Measurements from ENCODE around the gene DEPP1. TPM values are rescaled to one million over a fixed set of nuclear protein-coding genes. Genes with fewer than 3 reads are reported as not detected.
A peak's percentile ranks its signal among the peaks of the same experiment; 100 is the strongest.

DEPP1 gene
- total RNA-seq, 2 experiments from 2014 or later = not detected

GRCh38 chr10:44992732-44993225 lies 14.2 kb upstream of the DEPP1 start:
- Mint-ChIP-seq H3K27ac (no peak overlapping the region), H3K4me1 (ENCODE audit: low read depth) (peaks cover 31% of the 10 kb centered on the region), H3K36me3 (ENCODE audit: low read depth) (no peaks in the 10 kb centered on the region), H3K9me3 (ENCODE audit: insufficient read depth) (no peaks in the 10 kb centered on the region), H3K27me3 (ENCODE audit: low read depth) (peaks cover 2% of the 10 kb centered on the region), H3K4me3 (no peak overlapping the region)
- ChIA-PET POLR2A (no interaction called here), CTCF (no interaction called here)
- DNase-seq (peak; percentile 5), ATAC-seq (no peak)

- DNase-seq (no peak), ATAC-seq (no peak)
- Mint-ChIP-seq H3K9me3 (ENCODE audit: insufficient read depth) (no peaks in the 10 kb centered on the region), H3K27ac (no peak overlapping the region), H3K4me3 (no peak overlapping the region), H3K4me1 (ENCODE audit: low read depth) (peaks cover 28% of the 10 kb centered on the region), H3K27me3 (ENCODE audit: low read depth) (peaks cover 2% of the 10 kb centered on the region), H3K36me3 (ENCODE audit: low read depth) (no peaks in the 10 kb centered on the region)
- ChIA-PET CTCF (interaction anchor here (1.1 kb wide), 1 partner anchor 9 kb away, joined by 3 read pairs; no protein-coding TSS in a partner anchor), POLR2A (no interaction called here)
Observed at GRCh38 chr10:44992070-44992731, 13.6 kb upstream of the DEPP1 start.

GRCh38 chr10:44991571-44991970 lies 13.0 kb upstream of the DEPP1 start:
- Mint-ChIP-seq H3K4me1 (ENCODE audit: low read depth) (peaks cover 22% of the 10 kb centered on the region), H3K36me3 (ENCODE audit: low read depth) (no peaks in the 10 kb centered on the region), H3K27ac (no peak overlapping the region), H3K27me3 (ENCODE audit: low read depth) (peaks cover 2% of the 10 kb centered on the region), H3K4me3 (no peak overlapping the region), H3K9me3 (ENCODE audit: insufficient read depth) (no peaks in the 10 kb centered on the region)
- CTCF ChIA-PET = interaction anchor here (1.1 kb wide), 1 partner anchor 10 kb away, joined by 3 read pairs; no protein-coding TSS in a partner anchor
- no peak for ATAC-seq
- POLR2A ChIA-PET = no interaction called here
- DNase-seq = no peak

DNA sequence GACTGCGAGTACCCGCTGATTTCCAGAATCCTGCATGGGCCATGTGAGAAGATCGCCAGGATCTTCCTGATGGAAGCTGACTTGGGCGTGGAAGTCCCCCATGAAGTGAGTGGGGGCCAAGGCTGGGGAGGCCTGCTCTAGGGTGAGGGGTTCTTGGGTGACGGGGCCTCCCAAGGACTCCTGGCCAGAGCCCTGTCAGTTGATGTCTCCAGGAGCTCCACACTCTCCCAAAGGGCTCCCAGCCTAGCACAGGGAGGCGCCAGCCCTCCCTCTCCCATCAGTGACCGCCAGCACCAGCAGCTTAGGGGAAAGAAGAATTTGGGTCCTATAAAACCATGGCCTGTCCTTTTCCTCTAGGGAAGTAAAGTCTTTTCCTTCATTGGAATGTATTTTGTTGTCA lies 12.4 kb upstream of the DEPP1 start:
- Mint-ChIP-seq H3K36me3 (ENCODE audit: low read depth) (no peaks in the 10 kb centered on the region), H3K27ac (no peak overlapping the region), H3K27me3 (ENCODE audit: low read depth) (peaks cover 6% of the 10 kb centered on the region), H3K9me3 (ENCODE audit: insufficient read depth) (no peaks in the 10 kb centered on the region), H3K4me3 (no peak overlapping the region), H3K4me1 (ENCODE audit: low read depth) (peaks cover 16% of the 10 kb centered on the region)
- CTCF ChIA-PET = interaction anchor here (1.0 to 1.1 kb wide), 2 partner anchors 10 to 58 kb away, joined by 3 read pairs; no protein-coding TSS in a partner anchor
- POLR2A ChIA-PET = no interaction called here
- DNase-seq (no peak), ATAC-seq (no peak)

DNA sequence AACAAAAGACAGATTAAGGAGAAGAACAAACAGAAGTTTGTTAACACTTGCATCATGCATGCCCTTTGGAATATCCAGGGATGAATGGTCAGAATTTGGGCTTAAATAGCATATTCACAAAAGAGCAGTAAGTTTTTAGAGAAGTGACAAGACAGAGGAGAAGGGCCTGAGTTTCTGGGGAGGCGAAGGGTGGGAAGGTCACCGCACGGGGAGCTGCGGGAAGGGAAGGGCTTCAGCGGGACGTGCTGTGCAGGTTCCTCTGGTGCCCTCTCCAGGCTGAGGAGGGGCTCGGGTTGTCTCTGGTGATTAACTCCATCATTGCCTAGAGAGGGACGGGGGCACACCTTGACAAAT lies 11.7 kb upstream of the DEPP1 start:
- Mint-ChIP-seq H3K4me1 (ENCODE audit: low read depth) (peaks cover 9% of the 10 kb centered on the region), H3K27ac (no peak overlapping the region), H3K9me3 (ENCODE audit: insufficient read depth) (no peaks in the 10 kb centered on the region), H3K4me3 (no peak overlapping the region), H3K36me3 (ENCODE audit: low read depth) (no peaks in the 10 kb centered on the region), H3K27me3 (ENCODE audit: low read depth) (peaks cover 11% of the 10 kb centered on the region)
- ATAC-seq (no peak), DNase-seq (peak; percentile 15)
- ChIA-PET POLR2A (no interaction called here), CTCF (interaction anchor here (1.0 kb wide), 1 partner anchor 57 kb away, joined by 3 read pairs; no protein-coding TSS in a partner anchor)

GRCh38 chr10:44989597-44990301 lies 11.1 kb upstream of the DEPP1 start:
- no peak for ATAC-seq
- CTCF ChIA-PET = interaction anchor here (1.0 to 1.3 kb wide), 2 partner anchors 20 to 57 kb away, joined by 3 to 4 read pairs; no protein-coding TSS in a partner anchor
- H3K36me3 Mint-ChIP-seq (ENCODE audit: low read depth) = no peaks in the 10 kb centered on the region

GRCh38 chr10:44988957-44989585 lies 10.5 kb upstream of the DEPP1 start:
- Mint-ChIP-seq H3K9me3 (ENCODE audit: insufficient read depth) (no peaks in the 10 kb centered on the region), H3K27ac (no peak overlapping the region), H3K4me1 (ENCODE audit: low read depth) (peaks cover under 1% of the 10 kb centered on the region), H3K36me3 (ENCODE audit: low read depth) (no peaks in the 10 kb centered on the region), H3K4me3 (no peak overlapping the region), H3K27me3 (ENCODE audit: low read depth) (peaks cover 11% of the 10 kb centered on the region)
- CTCF ChIA-PET = interaction anchor here (1.3 kb wide), 1 partner anchor 19 kb away, joined by 4 read pairs; no protein-coding TSS in a partner anchor
- ATAC-seq (no peak), DNase-seq (no peak)
- POLR2A ChIA-PET = no interaction called here

More at GRCh38 chr10:44989597-44990301, 11.1 kb upstream of the DEPP1 start:
- no peaks in the 10 kb centered on the region for H3K9me3 Mint-ChIP-seq (ENCODE audit: insufficient read depth)
- no peak overlapping the region for H3K4me3 Mint-ChIP-seq
- no peak for DNase-seq
- no peak overlapping the region for H3K27ac Mint-ChIP-seq
- H3K4me1 Mint-ChIP-seq (ENCODE audit: low read depth) = peaks cover 4% of the 10 kb centered on the region
- POLR2A ChIA-PET = no interaction called here
- peaks cover 11% of the 10 kb centered on the region for H3K27me3 Mint-ChIP-seq (ENCODE audit: low read depth)

- Mint-ChIP-seq H3K27ac (no peak overlapping the region), H3K4me1 (ENCODE audit: low read depth) (no peaks in the 10 kb centered on the region), H3K4me3 (no peak overlapping the region), H3K27me3 (ENCODE audit: low read depth) (peaks cover 11% of the 10 kb centered on the region), H3K9me3 (ENCODE audit: insufficient read depth) (no peaks in the 10 kb centered on the region), H3K36me3 (ENCODE audit: low read depth) (no peaks in the 10 kb centered on the region)
- ATAC-seq (no peak), DNase-seq (no peak)
- CTCF ChIA-PET = interaction anchor here (1.3 to 1.8 kb wide), 2 partner anchors 11 to 53 kb away, joined by 3 to 6 read pairs; no protein-coding TSS in a partner anchor
- POLR2A ChIA-PET = no interaction called here
Observed at GRCh38 chr10:44986670-44987069, 8.1 kb upstream of the DEPP1 start.

DNA sequence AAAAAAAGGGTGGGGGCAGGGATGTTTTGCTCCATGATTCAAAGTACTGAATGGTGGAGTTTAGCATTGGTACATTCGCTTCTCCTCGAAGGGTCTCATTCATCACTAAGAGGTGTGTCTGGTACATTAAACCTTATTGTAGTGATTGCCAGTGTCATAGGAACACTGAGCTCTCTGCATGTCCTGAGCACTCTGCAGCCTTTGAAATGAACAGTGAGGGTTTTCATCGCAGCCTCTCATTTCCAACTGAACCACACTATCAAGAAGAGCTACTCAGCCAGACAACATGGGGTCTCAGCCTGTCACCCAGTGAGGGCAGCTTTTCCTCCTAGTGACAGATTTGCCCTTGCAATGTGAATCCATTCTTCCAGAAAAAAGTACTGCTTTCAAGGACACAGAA lies 7.6 kb upstream of the DEPP1 start:
- H3K4me3 Mint-ChIP-seq = no peak overlapping the region
- ATAC-seq = no peak
- CTCF ChIA-PET = interaction anchor here (1.3 to 1.8 kb wide), 2 partner anchors 10 to 53 kb away, joined by 3 to 6 read pairs; no protein-coding TSS in a partner anchor

DNA sequence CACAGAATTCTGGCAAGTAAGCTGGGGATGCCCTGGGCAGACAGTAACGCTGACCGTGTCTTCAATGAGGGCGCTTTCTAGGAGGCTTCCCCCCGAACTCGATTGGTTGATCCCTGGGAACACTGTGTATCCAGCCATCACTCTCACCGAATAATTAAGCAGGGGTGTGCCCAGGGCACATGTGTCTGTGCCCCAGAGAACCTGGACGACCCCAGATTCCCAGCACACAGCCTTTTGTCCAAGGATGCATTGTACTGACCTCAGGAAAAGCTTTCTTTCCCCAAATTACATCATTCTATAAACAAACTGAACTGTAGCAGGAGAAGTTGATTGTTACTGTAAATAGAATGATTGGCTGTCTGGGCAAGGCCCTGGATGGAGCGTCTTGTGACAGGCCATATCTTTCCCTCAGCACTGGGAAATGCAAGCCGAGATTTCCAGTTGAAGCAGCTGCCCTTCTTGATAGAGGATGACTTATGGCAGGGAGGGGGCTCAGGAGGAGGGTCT lies 6.6 kb upstream of the DEPP1 start:
- H3K36me3 Mint-ChIP-seq (ENCODE audit: low read depth) = no peaks in the 10 kb centered on the region

More for the DNA sequence above, 7.6 kb upstream of the DEPP1 start:
- no peak for DNase-seq
- H3K27me3 Mint-ChIP-seq (ENCODE audit: low read depth) = peaks cover 11% of the 10 kb centered on the region
- no peak overlapping the region for H3K27ac Mint-ChIP-seq
- H3K4me1 Mint-ChIP-seq (ENCODE audit: low read depth) = peaks cover under 1% of the 10 kb centered on the region
- POLR2A ChIA-PET = no interaction called here
- H3K9me3 Mint-ChIP-seq (ENCODE audit: insufficient read depth) = no peaks in the 10 kb centered on the region
- H3K36me3 Mint-ChIP-seq (ENCODE audit: low read depth) = no peaks in the 10 kb centered on the region

DNA sequence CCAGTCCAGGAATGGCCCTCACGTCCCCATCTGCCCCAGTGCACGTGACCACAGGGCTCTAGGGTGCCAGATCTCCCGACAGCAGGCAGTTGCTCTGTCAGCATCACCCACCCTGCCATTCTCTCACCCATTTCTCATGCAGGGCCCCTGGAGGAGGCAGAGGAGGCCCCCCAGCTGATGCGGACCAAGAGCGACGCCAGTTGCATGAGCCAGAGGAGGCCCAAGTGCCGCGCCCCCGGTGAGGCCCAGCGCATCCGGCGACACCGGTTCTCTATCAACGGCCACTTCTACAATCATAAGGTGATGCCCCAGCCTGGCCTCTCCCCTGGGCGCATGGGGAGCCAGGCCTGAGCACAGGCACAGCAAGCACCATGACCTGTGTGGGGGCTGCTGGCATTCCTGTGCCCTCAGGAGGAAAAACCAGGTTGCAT lies 6.1 kb upstream of the DEPP1 start:
- Mint-ChIP-seq H3K27ac (no peak overlapping the region), H3K4me1 (ENCODE audit: low read depth) (peaks cover 3% of the 10 kb centered on the region), H3K36me3 (ENCODE audit: low read depth) (no peaks in the 10 kb centered on the region), H3K27me3 (ENCODE audit: low read depth) (peaks cover 11% of the 10 kb centered on the region), H3K9me3 (ENCODE audit: insufficient read depth) (no peaks in the 10 kb centered on the region), H3K4me3 (no peak overlapping the region)
- ATAC-seq = no peak
- ChIA-PET POLR2A (no interaction called here), CTCF (no interaction called here)
- DNase-seq = no peak

More for the DNA sequence above, 6.6 kb upstream of the DEPP1 start:
- Mint-ChIP-seq H3K4me1 (ENCODE audit: low read depth) (peaks cover 3% of the 10 kb centered on the region), H3K27ac (no peak overlapping the region), H3K27me3 (ENCODE audit: low read depth) (peaks cover 11% of the 10 kb centered on the region), H3K9me3 (ENCODE audit: insufficient read depth) (no peaks in the 10 kb centered on the region), H3K4me3 (no peak overlapping the region)
- CTCF ChIA-PET = interaction anchor here (1.3 kb wide), 1 partner anchor 52 kb away, joined by 3 read pairs; no protein-coding TSS in a partner anchor
- no peak for DNase-seq
- POLR2A ChIA-PET = no interaction called here
- ATAC-seq = no peak
